B cell (primary cell): ENCODE measurements around the gene SLC45A2. TPM values are rescaled to one million over a fixed set of nuclear protein-coding genes. Genes with fewer than 3 reads are reported as not detected.
"Not testable (repeated sequence)": the region's sequence is repeated elsewhere in the genome, so short reads cannot be mapped to it uniquely, and the experiment has no call there.

Experiments
- ATAC-seq: fragments of 200-7000 bp; cut with Tn5 transposase; one replicate; pipeline ENCODE4 v1.10.0; 2021; ENCODE audit warnings: low read depth, mild to moderate bottlenecking, moderate number of reproducible peaks, moderate library complexity
- CTCF ChIA-PET: fragments of 350-600 bp; sonication (Branson Sonifier 250); formaldehyde crosslinking; loops from one replicate; lab custom pipeline; 2021; ENCODE audit warnings: antibody characterized with exemption, inconsistent platforms; lab: Charles Lee
- POLR2A ChIA-PET: fragments of 350-600 bp; sonication (Branson Sonifier 250); formaldehyde crosslinking; loops from one replicate; lab custom pipeline; 2021; ENCODE audit warnings: antibody characterized with exemption; lab: Charles Lee
- DNase-seq: peaks from one replicate; pipeline ENCODE4 v3.0.0; 2013
- H2AFZ ChIP-seq: 2 replicates; pipeline ENCODE4 v1.6.1; 2012; ENCODE audit warnings: mild to moderate bottlenecking, low read depth, low read length; ENCODE audit not compliant: insufficient read depth, poor library complexity, severe bottlenecking
- H3K27ac ChIP-seq, 2 donors: 1 replicate in 1 of 2; 2 replicates in 1 of 2; pipeline ENCODE4 v1.5.1; 2012 to 2013; ENCODE audit warnings: low read length in 2 of 2, mild to moderate bottlenecking in 2 of 2, moderate library complexity in 1 of 2
- H3K27me3 ChIP-seq, 4 experiments: fragments of 200-600 bp in 1 of 4; sonication (generic) in 1 of 4; replicated peaks in 1 of 4; 1 replicate in 2 of 4; 2 replicates in 2 of 4; pipeline versions ENCODE4 v1.6.1 to v1.7.0; 2013 to 2016; ENCODE audit warnings: low read length in 3 of 4, mild to moderate bottlenecking in 2 of 4, mixed read lengths in 1 of 4, moderate library complexity in 1 of 4; ENCODE audit not compliant: insufficient read depth in 4 of 4, control insufficient read depth in 3 of 4; ENCODE audit errors: control extremely low read depth in 1 of 4
- H3K36me3 ChIP-seq, 2 experiments: replicated peaks in 1 of 2; 1 replicate in 1 of 2; 2 replicates in 1 of 2; pipeline versions ENCODE4 v1.6.1 to v1.7.1; 2013; ENCODE audit warnings: low read length in 1 of 2; ENCODE audit not compliant: insufficient read depth in 2 of 2, control insufficient read depth in 1 of 2; ENCODE audit errors: control extremely low read depth in 1 of 2, extremely low read depth in 1 of 2
- H3K4me1 ChIP-seq, 2 donors: fragments of 200-600 bp in 1 of 2; sonication (generic) in 1 of 2; 1 replicate in 1 of 2; 2 replicates in 1 of 2; pipeline versions ENCODE4 v1.5.1 to v1.6.1; 2013 to 2017; ENCODE audit warnings: low read length in 2 of 2; ENCODE audit not compliant: control insufficient read depth in 2 of 2, insufficient read depth in 2 of 2
- H3K4me2 ChIP-seq: replicated peaks from 2 replicates; pipeline ENCODE3; 2012; ENCODE audit warnings: mild to moderate bottlenecking, low read depth, low read length; ENCODE audit not compliant: poor library complexity, severe bottlenecking
- H3K4me3 ChIP-seq, 5 experiments: fragments of 200-600 bp in 1 of 5; sonication (generic) in 1 of 5; 1 replicate in 3 of 5; 2 replicates in 2 of 5; pipeline versions ENCODE4 v1.5.1 to v1.7.0; 2011 to 2016; ENCODE audit warnings: low read length in 4 of 5, mild to moderate bottlenecking in 4 of 5, low read depth in 2 of 5, control low read depth in 1 of 5, moderate library complexity in 1 of 5; ENCODE audit not compliant: insufficient read depth in 1 of 5; ENCODE audit errors: control extremely low read depth in 1 of 5, extremely low read depth in 1 of 5
- H3K79me2 ChIP-seq: fragments of 200-600 bp; sonication (generic); one replicate; pipeline ENCODE4 v1.6.0; 2016; ENCODE audit warnings: low read length; ENCODE audit not compliant: control insufficient read depth, insufficient read depth
- H3K9ac ChIP-seq: fragments of 200-600 bp; sonication (generic); 2 replicates; pipeline ENCODE4 v1.6.1; 2017; ENCODE audit warnings: mild to moderate bottlenecking, low read length, moderate library complexity
- H3K9me3 ChIP-seq, 3 donors: one replicate each; pipeline versions ENCODE4 v1.6.1 to v1.7.1; 2013; ENCODE audit warnings: low read length in 2 of 3; ENCODE audit not compliant: control insufficient read depth in 2 of 3, insufficient read depth in 1 of 3; ENCODE audit errors: control extremely low read depth in 1 of 3
- H4K20me1 ChIP-seq: 2 replicates; pipeline ENCODE4 v1.6.0; 2012; ENCODE audit warnings: mild to moderate bottlenecking, low read length; ENCODE audit not compliant: insufficient read depth, control insufficient read depth, poor library complexity, severe bottlenecking
- H3K27ac Mint-ChIP-seq: one replicate; pipeline ENCODE4 v1.8.0; 2021; ENCODE audit warnings: mixed read lengths
- H3K27me3 Mint-ChIP-seq: one replicate; pipeline ENCODE4 v1.8.0; 2021; ENCODE audit warnings: mixed read lengths
- H3K4me1 Mint-ChIP-seq: one replicate; pipeline ENCODE4 v1.8.0; 2021; ENCODE audit warnings: mixed read lengths
- H3K4me3 Mint-ChIP-seq: one replicate; pipeline ENCODE4 v1.8.0; 2021; ENCODE audit warnings: mixed read lengths
- H3K9me3 Mint-ChIP-seq: one replicate; pipeline ENCODE4 v1.8.0; 2022; ENCODE audit warnings: mixed read lengths; ENCODE audit not compliant: insufficient read depth
- CTCF ChIP-seq: fragments of 200-600 bp; IDR thresholded peaks from one replicate; pipeline ENCODE4 v1.8.0; 2022; ENCODE audit warnings: antibody characterized with exemption, mild to moderate bottlenecking
- EZH2 ChIP-seq: IDR thresholded peaks from 2 replicates; pipeline ENCODE4 v1.6.1; 2012; ENCODE audit warnings: borderline replicate concordance, low read depth, mild to moderate bottlenecking, moderate library complexity, low read length; ENCODE audit not compliant: insufficient read depth, poor library complexity, severe bottlenecking
- WGBS: methylation state at CpG from one replicate; pipeline ENCODE4 v1.1.5; 2013; ENCODE audit warnings: missing lambda C conversion rate; ENCODE audit not compliant: insufficient coverage; 5-methylcytosine and 5-hydroxymethylcytosine counted together
- intact Hi-C: fragments of 100-400 bp; cut with micrococcal nuclease; formaldehyde crosslinking; loops from one replicate; pipeline ENCODE4 v1.10.0; 2022
- polyA plus RNA-seq: library from polyadenylated mRNA; depleted of rRNA; stranded (reverse); fragments of >200 nt; gene quantifications from 2 replicates; pipeline ENCODE4 v1.2.3, GENCODE V29; 2012
- total RNA-seq, 2 donors: library from RNA; stranded (reverse); fragments of 120-200 nt in 1 of 2; gene quantifications; 1 replicate in 1 of 2; 2 replicates in 1 of 2; pipeline versions ENCODE4 v1.2.3 to v1.2.4, GENCODE V29; 2013 to 2022

Gene SLC45A2
- total and polyA plus RNA-seq, 2 donors (not counting 1 experiment from before 2014, with no cell fraction given), result not detected

- H4K20me1 ChIP-seq, result no peaks in the 10 kb centered on the region
- H3K4me3 Mint-ChIP-seq, result no peak overlapping the region
- H3K27me3 Mint-ChIP-seq, result no peaks in the 10 kb centered on the region
- H3K4me3 ChIP-seq, result no peak overlapping the region
- H3K4me1 ChIP-seq, result peaks cover 0 to 7% of the 10 kb centered on the region in 2 donors
- H3K4me1 Mint-ChIP-seq, result peaks cover 14% of the 10 kb centered on the region
- TF ChIP-seq CTCF (no peak), EZH2 (no peak)
- intact Hi-C loops, result no loop called here
- H3K9me3 Mint-ChIP-seq, result no peaks in the 10 kb centered on the region
- no peak overlapping the region for H2AFZ ChIP-seq
- H3K9me3 ChIP-seq, result no peaks in the 10 kb centered on the region
- H3K9ac ChIP-seq, result no peak overlapping the region
- ChIA-PET CTCF (no interaction called here), POLR2A (no interaction called here)
- H3K27ac ChIP-seq, result no peak overlapping the region
- H3K27me3 ChIP-seq, result no peaks in the 10 kb centered on the region
- DNase-seq (no peak), ATAC-seq (no peak)
- no peak overlapping the region for H3K27ac Mint-ChIP-seq
- peaks cover 0 to 2% of the 10 kb centered on the region in 2 experiments for H3K36me3 ChIP-seq
- H3K4me2 ChIP-seq, result no peak overlapping the region
- H3K79me2 ChIP-seq, result no peaks in the 10 kb centered on the region
Observed at GRCh38 chr5:34012791-34013190, 28.3 kb upstream of the SLC45A2 start.

- Histone ChIP-seq H3K4me2 (no peak overlapping the region), H3K9ac (no peak overlapping the region), H2AFZ (no peak overlapping the region), H4K20me1 (no peaks in the 10 kb centered on the region), H3K9me3 (no peaks in the 10 kb centered on the region), H3K79me2 (peaks cover 6% of the 10 kb centered on the region), H3K4me3 (no peak overlapping the region), H3K27ac (no peak overlapping the region), H3K27me3 (no peaks in the 10 kb centered on the region), H3K4me1 (peaks cover 9 to 15% of the 10 kb centered on the region in 2 donors), H3K36me3 (no peaks in the 10 kb centered on the region)
- ChIA-PET POLR2A (no interaction called here), CTCF (interaction anchor here (0.6 to 1.5 kb wide), 2 partner anchors 11 to 16 kb away, joined by 3 to 4 read pairs; no protein-coding TSS in a partner anchor)
- Mint-ChIP-seq H3K27me3 (no peaks in the 10 kb centered on the region), H3K4me3 (no peak overlapping the region), H3K27ac (no peak overlapping the region), H3K9me3 (no peaks in the 10 kb centered on the region), H3K4me1 (peaks cover 22% of the 10 kb centered on the region)
- ATAC-seq (no peak), DNase-seq (no peak)
- TF ChIP-seq CTCF (no peak), EZH2 (no peak)
- WGBS, result no CpG with 5 or more reads among the region's 4 CpGs
- intact Hi-C loops, result no loop called here
Observed at GRCh38 chr5:34011536-34011935, 27.0 kb upstream of the SLC45A2 start.

GRCh38 chr5:34010146-34010545, 25.7 kb upstream of the SLC45A2 start:
- H3K4me2 ChIP-seq, H3K9me3 ChIP-seq, H3K4me3 ChIP-seq, POLR2A ChIA-PET, H3K27ac Mint-ChIP-seq, DNase-seq, H3K79me2 ChIP-seq, H4K20me1 ChIP-seq, H3K27ac ChIP-seq, H3K9ac ChIP-seq, H3K36me3 ChIP-seq, H3K9me3 Mint-ChIP-seq, H2AFZ ChIP-seq, H3K27me3 Mint-ChIP-seq, H3K4me3 Mint-ChIP-seq, H3K27me3 ChIP-seq, ATAC-seq, intact Hi-C loops: not testable (repeated sequence)
- CTCF ChIA-PET, result interaction anchor here (1.5 kb wide), 1 partner anchor 574 kb away, joined by 3 read pairs; no protein-coding TSS in a partner anchor
- no CpG with 5 or more reads among the region's 2 CpGs for WGBS
- peaks cover 22% of the 10 kb centered on the region for H3K4me1 Mint-ChIP-seq
- H3K4me1 ChIP-seq, result peaks cover 9 to 15% of the 10 kb centered on the region in 2 donors
